OCI-LY3 (cell line): Measurements from ENCODE around the gene ADAMTS14.

Experiments
- H2AFZ ChIP-seq: fragments of 200-600, 300-600 bp; shearing (Covaris generic); 2 replicates; pipeline ENCODE4 v1.6.0; 2014; ENCODE audit warnings: antibody characterized with exemption, low read depth, low read length
- H3K27ac ChIP-seq: fragments of 200-600, 300-600 bp; sonication (generic); 2 replicates; pipeline ENCODE4 v1.5.1; 2014; ENCODE audit warnings: mild to moderate bottlenecking, low read length, moderate library complexity, mixed read lengths
- H3K27me3 ChIP-seq: fragments of 200-600, 300-600 bp; sonication (generic); 2 replicates; pipeline ENCODE4 v1.6.1; 2014; ENCODE audit warnings: low read depth, low read length, mixed read lengths
- H3K36me3 ChIP-seq: fragments of 200-600, 300-600 bp; sonication (generic); replicated peaks from 2 replicates; pipeline ENCODE3; 2014; ENCODE audit warnings: low read depth, low read length, mixed read lengths
- H3K4me1 ChIP-seq: fragments of 300-600, 200-600 bp; sonication (generic); 2 replicates; pipeline ENCODE4 v1.6.1; 2014; ENCODE audit warnings: low read length, mixed read lengths
- H3K4me2 ChIP-seq: fragments of 200-600, 300-600 bp; sonication (generic); 2 replicates; pipeline ENCODE4 v1.6.1; 2014; ENCODE audit warnings: low read length, mixed read lengths
- H3K4me3 ChIP-seq: fragments of 300-600, 200-600 bp; sonication (generic); 2 replicates; pipeline ENCODE4 v1.5.1; 2014; ENCODE audit warnings: antibody characterized with exemption, mild to moderate bottlenecking, low read length, moderate library complexity
- H3K79me2 ChIP-seq: fragments of 300-600, 200-600 bp; shearing (Covaris generic); 2 replicates; pipeline ENCODE4 v1.6.1; 2014; ENCODE audit warnings: mild to moderate bottlenecking, low read length, mixed read lengths
- H3K9ac ChIP-seq: fragments of 300-600, 200-600 bp; shearing (Covaris generic); 2 replicates; pipeline ENCODE4 v1.6.0; 2014; ENCODE audit warnings: mild to moderate bottlenecking, low read length, moderate library complexity
- H3K9me3 ChIP-seq: fragments of 200-600, 300-600 bp; shearing (Covaris generic); 2 replicates; pipeline ENCODE4 v1.6.1; 2014; ENCODE audit warnings: low read length, mixed read lengths; ENCODE audit not compliant: insufficient read depth
- H4K20me1 ChIP-seq: fragments of 200-600, 300-600 bp; sonication (generic); 2 replicates; pipeline ENCODE4 v1.6.1; 2016; ENCODE audit warnings: low read length, mixed read lengths; ENCODE audit not compliant: insufficient read depth
- EZH2phosphoT487 ChIP-seq: fragments of 200-600 bp; shearing (Covaris generic); IDR thresholded peaks from 2 replicates; pipeline ENCODE4 v1.6.1; 2018; ENCODE audit warnings: antibody characterized with exemption, mixed run types, low read depth
- TF ChIP-seq, protein P1 (sequence below): fragments of 200-600, 300-600 bp; sonication (generic); IDR thresholded peaks from 2 replicates; pipeline ENCODE4 v1.5.1; 2014; ENCODE audit warnings: antibody characterized with exemption, low read length, low read depth

Gene ADAMTS14

DNA sequence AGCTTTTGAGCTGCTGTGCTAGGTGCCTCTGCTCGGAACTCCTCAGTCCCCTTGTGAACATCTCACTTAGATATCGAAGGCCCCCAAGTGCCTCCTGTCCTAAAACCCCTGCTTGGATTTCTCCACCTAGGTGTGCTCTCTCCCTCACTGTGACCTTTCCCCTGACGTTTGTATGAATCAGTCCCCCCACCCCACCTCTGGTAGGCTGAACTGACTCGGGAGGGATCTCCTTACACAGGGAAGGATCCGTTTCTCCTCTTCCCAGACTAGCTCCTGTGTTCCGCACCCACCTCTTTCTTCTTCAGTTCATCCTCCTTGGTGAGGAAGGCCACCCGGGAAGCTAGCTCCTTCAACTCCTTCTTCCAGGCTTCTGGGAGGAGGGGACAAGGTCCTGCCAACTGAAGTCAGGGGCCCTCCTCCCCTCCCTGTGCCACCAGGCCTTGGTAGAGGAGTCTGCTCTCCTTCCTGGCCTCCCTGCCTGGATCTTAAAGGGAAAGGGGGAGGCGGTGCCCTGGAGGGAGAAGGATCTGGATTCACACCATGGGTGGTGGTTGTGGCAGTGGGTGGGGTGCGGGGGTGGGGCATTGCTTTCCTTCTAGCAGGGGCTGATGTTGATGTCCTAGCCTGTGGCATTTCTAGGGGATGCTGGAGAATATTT lies 106.1 kb downstream of the ADAMTS14 start:
- TF ChIP-seq, protein P1, sequence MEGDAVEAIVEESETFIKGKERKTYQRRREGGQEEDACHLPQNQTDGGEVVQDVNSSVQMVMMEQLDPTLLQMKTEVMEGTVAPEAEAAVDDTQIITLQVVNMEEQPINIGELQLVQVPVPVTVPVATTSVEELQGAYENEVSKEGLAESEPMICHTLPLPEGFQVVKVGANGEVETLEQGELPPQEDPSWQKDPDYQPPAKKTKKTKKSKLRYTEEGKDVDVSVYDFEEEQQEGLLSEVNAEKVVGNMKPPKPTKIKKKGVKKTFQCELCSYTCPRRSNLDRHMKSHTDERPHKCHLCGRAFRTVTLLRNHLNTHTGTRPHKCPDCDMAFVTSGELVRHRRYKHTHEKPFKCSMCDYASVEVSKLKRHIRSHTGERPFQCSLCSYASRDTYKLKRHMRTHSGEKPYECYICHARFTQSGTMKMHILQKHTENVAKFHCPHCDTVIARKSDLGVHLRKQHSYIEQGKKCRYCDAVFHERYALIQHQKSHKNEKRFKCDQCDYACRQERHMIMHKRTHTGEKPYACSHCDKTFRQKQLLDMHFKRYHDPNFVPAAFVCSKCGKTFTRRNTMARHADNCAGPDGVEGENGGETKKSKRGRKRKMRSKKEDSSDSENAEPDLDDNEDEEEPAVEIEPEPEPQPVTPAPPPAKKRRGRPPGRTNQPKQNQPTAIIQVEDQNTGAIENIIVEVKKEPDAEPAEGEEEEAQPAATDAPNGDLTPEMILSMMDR, result no peak
- no peak for TF ChIP-seq EZH2phosphoT487
- Histone ChIP-seq H3K79me2 (no peaks in the 10 kb centered on the region), H3K27me3 (no peaks in the 10 kb centered on the region)

DNA sequence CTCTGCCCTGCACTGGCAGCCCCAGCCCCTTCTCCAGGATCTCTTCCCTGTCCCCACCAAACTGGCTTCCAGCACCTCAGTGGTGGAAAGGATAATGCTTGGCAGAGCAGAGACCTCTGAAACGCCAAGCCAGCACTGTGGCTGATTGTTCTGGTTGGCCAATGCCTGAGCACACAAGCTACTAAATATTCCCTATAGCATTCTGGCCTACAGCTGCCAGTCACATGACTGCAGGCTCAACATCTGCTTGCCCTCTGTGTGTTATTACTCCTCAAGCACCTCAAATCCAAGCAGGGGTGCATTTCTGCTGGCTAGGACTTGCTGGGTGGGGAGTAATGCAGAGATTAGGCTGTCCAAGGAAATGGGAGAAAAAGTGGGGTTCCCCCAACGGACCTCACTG lies 106.8 kb downstream of the ADAMTS14 start:
- H3K9me3 ChIP-seq, result no peaks in the 10 kb centered on the region
- no peaks in the 10 kb centered on the region for H3K79me2 ChIP-seq
- H3K36me3 ChIP-seq, result no peaks in the 10 kb centered on the region
- TF ChIP-seq EZH2phosphoT487, result no peak
- TF ChIP-seq, protein P1, result no peak
- H3K4me3 ChIP-seq, result no peak overlapping the region
- H4K20me1 ChIP-seq, result no peaks in the 10 kb centered on the region
- H3K4me2 ChIP-seq, result no peak overlapping the region
- H3K27me3 ChIP-seq, result no peaks in the 10 kb centered on the region
- H2AFZ ChIP-seq, result no peak overlapping the region
- no peak overlapping the region for H3K9ac ChIP-seq
- H3K27ac ChIP-seq, result no peak overlapping the region
- H3K4me1 ChIP-seq, result no peaks in the 10 kb centered on the region

More for the DNA sequence above, 106.1 kb downstream of the ADAMTS14 start:
- no peaks in the 10 kb centered on the region for H3K9me3 ChIP-seq
- H3K36me3 ChIP-seq, result no peaks in the 10 kb centered on the region
- no peaks in the 10 kb centered on the region for H4K20me1 ChIP-seq
- no peak overlapping the region for H3K27ac ChIP-seq
- H3K4me1 ChIP-seq, result no peaks in the 10 kb centered on the region
- no peak overlapping the region for H3K9ac ChIP-seq
- no peak overlapping the region for H2AFZ ChIP-seq
- no peak overlapping the region for H3K4me3 ChIP-seq
- no peak overlapping the region for H3K4me2 ChIP-seq

GRCh38 chr10:70779511-70780369 lies 107.4 kb downstream of the ADAMTS14 start:
- Histone ChIP-seq H3K4me1 (no peaks in the 10 kb centered on the region), H3K27me3 (no peaks in the 10 kb centered on the region), H3K9ac (no peak overlapping the region), H3K36me3 (no peaks in the 10 kb centered on the region), H4K20me1 (no peaks in the 10 kb centered on the region), H3K9me3 (no peaks in the 10 kb centered on the region), H3K79me2 (no peaks in the 10 kb centered on the region), H2AFZ (no peak overlapping the region), H3K27ac (no peak overlapping the region), H3K4me2 (no peak overlapping the region), H3K4me3 (no peak overlapping the region)
- TF ChIP-seq EZH2phosphoT487, result no peak
- TF ChIP-seq, protein P1, result no peak

DNA sequence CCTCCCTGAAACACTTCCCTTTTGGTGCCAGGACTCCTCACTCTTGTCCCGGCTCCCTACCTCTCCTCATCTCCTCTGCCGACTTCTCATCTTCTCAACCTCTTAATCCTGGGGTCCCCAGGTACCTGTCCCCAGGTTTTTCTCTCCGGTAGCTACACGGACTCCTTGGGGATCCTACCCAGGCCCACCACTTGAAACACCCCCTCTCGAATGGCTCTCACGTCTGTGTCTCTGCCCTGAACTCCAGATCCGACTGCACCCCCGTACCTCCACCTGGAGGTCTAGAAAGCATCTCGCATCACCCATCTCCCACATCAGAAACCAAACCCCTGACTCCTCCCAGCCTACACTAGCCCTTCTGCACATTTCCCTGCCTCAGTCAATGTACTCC lies 108.1 kb downstream of the ADAMTS14 start:
- Histone ChIP-seq H3K36me3 (no peaks in the 10 kb centered on the region), H3K4me2 (no peak overlapping the region), H2AFZ (no peak overlapping the region), H3K27ac (no peak overlapping the region), H3K27me3 (no peaks in the 10 kb centered on the region), H3K79me2 (no peaks in the 10 kb centered on the region), H3K9ac (no peak overlapping the region), H3K9me3 (no peaks in the 10 kb centered on the region), H3K4me1 (no peaks in the 10 kb centered on the region), H3K4me3 (no peak overlapping the region), H4K20me1 (no peaks in the 10 kb centered on the region)
- no peak for TF ChIP-seq EZH2phosphoT487
- TF ChIP-seq, protein P1, result no peak
